ENCODE results near the gene SULT4A1. TPM values are rescaled to one million over a fixed set of nuclear protein-coding genes. Genes with fewer than 3 reads are reported as not detected.

Gene SULT4A1
- total RNA-seq, 2 experiments from 2014 or later: not detected

DNA sequence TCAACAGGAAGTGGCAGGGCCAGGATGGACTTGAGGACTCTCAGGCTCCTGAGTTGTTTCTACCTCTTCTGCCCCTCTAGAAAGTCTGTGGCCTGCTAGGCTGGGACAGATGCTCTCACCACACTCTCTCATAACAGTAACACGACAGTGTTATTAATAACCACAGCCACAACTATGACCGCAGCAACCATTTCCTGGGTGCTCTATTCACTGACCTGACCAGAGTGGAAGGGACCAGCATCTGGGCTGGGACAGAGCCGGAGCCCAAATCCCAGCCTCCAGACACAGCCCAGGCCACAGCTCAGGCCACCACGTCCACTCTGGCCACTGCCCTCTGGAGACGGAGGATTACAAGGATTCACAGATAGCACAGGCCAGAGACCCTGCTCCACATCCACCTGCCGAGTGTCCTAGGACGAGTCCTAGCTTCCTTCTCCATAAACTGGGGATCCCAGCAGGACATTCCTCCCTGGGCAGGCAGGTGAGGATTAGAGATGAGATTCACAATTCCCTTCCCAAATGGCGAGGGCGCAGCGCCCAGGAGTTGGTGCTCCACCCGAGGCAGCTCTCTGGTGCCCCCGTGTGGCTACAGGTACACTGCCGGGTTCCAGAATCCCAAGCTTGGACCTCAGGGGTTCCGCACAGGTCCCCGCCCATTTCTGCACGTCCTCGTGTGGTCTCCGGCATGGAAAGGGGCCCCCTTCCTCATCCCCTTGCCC is 22.4 kb upstream of the SULT4A1 start:
- DNase-seq: peak; percentile 59
- ChIA-PET POLR2A (no interaction called here), CTCF (interaction anchor here (0.6 to 2.3 kb wide), 16 partner anchors 8 to 1071 kb away, joined by 3 to 14 read pairs (median 4); no protein-coding TSS in a partner anchor)
- no peak overlapping the region for H3K4me3 Mint-ChIP-seq
- H3K4me1 Mint-ChIP-seq (ENCODE audit: low read depth): no peaks in the 10 kb centered on the region
- no peaks in the 10 kb centered on the region for H3K36me3 Mint-ChIP-seq
- intact Hi-C loops (cut with micrococcal nuclease): no loop called here
- no peak overlapping the region for H3K27ac Mint-ChIP-seq
- H3K9me3 Mint-ChIP-seq: no peaks in the 10 kb centered on the region
- H3K27me3 Mint-ChIP-seq: peaks cover 29% of the 10 kb centered on the region

DNA sequence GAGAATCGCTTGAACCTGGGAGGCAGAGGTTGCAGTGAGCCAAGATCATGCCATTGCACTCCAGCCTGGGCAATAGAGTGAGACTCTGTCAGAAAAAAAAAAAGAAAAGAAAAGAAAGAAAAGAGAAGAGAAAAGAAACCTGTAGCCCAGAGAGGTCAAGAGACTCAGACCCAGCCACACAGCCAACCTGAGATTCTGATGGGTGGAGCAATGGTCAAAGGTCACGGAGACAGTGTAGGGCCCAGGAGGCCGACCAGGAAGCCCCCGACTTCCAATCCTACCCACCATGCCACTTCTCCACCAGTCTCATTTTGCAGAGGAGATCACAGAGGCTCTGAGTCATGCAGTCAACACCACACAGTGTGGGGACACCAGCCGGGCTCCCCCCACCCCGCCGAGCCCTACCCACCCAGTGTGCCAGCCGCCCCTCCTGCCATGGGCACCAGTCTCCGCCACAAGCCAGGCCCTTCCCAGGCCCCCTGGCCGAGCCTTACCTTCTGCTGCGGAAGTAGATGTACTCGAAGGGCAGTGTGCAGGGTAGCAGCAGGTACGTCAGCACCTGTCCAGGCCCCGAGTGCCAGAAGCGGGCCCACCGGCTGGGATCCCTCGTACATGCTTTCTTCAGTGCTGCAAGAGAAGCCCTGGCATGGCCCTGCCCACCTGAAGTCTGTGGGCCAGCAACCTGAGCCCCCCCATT is 21.6 kb upstream of the SULT4A1 start:
- DNase-seq: no peak
- Mint-ChIP-seq H3K27ac (no peak overlapping the region), H3K27me3 (peaks cover 28% of the 10 kb centered on the region), H3K9me3 (no peaks in the 10 kb centered on the region), H3K36me3 (no peaks in the 10 kb centered on the region), H3K4me1 (ENCODE audit: low read depth) (no peaks in the 10 kb centered on the region), H3K4me3 (no peak overlapping the region)
- POLR2A ChIA-PET: no interaction called here
- intact Hi-C loops (cut with micrococcal nuclease): loop anchor here (1.0 kb wide), 1 partner anchor 62 kb away; no protein-coding TSS in a partner anchor
- CTCF ChIA-PET: interaction anchor here (0.6 to 2.3 kb wide), 26 partner anchors 8 to 743 kb away, joined by 3 to 39 read pairs (median 4); no protein-coding TSS in a partner anchor

DNA sequence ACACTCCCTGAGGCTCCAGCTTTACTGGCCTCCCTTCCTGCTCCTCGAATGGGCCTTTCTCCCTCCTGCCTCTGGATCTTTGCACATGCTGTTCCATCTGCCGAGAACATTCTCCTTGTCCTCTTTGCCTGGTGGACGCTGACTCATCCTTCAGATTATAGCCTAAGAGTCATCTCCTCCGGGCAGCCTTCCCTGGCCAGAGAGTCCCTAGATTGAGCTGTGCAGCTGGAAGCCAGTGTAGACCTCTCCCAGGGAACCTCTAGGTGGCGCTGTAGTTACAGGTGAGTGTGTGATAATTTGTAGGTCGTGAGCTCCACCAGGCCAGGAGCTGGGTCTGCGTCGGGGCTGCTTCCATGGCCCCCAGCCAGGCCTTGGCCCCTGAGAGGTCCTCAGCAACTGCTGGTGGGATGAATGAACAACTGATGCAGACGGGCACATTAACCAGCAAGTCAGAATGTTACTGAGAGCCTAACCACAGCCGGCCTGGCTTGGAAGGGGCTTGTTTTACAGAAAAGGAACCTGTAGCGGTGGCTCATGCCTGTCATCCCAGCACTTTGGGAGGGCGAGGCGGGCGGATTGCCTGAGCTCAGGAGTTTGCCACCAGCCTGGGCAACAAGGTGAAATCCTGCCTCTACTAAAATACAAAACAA is 20.8 kb upstream of the SULT4A1 start:
- no peaks in the 10 kb centered on the region for H3K36me3 Mint-ChIP-seq
- H3K27me3 Mint-ChIP-seq: peaks cover 29% of the 10 kb centered on the region
- no peaks in the 10 kb centered on the region for H3K9me3 Mint-ChIP-seq
- ChIA-PET POLR2A (no interaction called here), CTCF (interaction anchor here (0.6 to 2.3 kb wide), 23 partner anchors 11 to 744 kb away, joined by 3 to 39 read pairs (median 3); partner anchors contain the start of gene SULT4A1)
- no peaks in the 10 kb centered on the region for H3K4me1 Mint-ChIP-seq (ENCODE audit: low read depth)
- peak; percentile 64 for DNase-seq
- H3K27ac Mint-ChIP-seq: no peak overlapping the region
- intact Hi-C loops (cut with micrococcal nuclease): loop anchor here (1.0 kb wide), 1 partner anchor 63 kb away; no protein-coding TSS in a partner anchor
- no peak overlapping the region for H3K4me3 Mint-ChIP-seq

DNA sequence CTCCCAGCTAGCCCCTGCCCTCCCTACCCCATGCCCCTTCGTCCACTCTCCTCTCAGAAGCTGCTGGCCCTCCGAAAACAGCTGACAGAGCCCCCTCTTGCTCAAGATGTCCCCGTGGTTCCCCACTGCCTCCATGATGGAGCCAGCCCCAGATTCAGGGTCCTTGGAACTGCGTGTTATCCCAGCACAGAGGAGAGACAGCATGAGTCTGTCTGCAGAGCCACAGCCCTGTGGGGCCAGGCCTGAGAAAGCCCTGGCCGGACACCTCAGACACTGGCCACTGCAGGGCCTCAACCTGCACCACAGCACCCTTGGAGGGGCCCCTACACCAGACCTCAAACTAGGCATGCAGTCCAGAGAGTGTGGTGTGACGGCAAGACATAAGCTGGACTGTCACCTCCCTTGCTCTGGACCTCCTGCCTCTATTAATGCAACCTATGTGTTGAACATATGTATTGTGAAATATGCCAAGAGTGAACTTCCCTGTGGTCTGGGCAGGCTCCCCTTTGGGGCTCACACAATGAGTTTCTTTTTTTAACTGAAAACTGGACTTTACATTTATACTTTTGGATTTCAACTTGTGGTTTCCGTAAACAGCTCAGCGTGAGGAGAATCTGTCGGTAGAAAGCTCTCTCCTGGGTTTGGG is 19.9 kb upstream of the SULT4A1 start:
- Mint-ChIP-seq H3K4me1 (ENCODE audit: low read depth) (no peaks in the 10 kb centered on the region), H3K36me3 (no peaks in the 10 kb centered on the region), H3K4me3 (no peak overlapping the region), H3K9me3 (no peaks in the 10 kb centered on the region), H3K27me3 (peaks cover 28% of the 10 kb centered on the region), H3K27ac (no peak overlapping the region)
- ChIA-PET CTCF (interaction anchor here (0.8 to 2.3 kb wide), 15 partner anchors 15 to 745 kb away, joined by 3 to 39 read pairs (median 4); partner anchors contain the start of gene SULT4A1), POLR2A (no interaction called here)
- intact Hi-C loops (cut with micrococcal nuclease): no loop called here
- no peak for DNase-seq

DNA sequence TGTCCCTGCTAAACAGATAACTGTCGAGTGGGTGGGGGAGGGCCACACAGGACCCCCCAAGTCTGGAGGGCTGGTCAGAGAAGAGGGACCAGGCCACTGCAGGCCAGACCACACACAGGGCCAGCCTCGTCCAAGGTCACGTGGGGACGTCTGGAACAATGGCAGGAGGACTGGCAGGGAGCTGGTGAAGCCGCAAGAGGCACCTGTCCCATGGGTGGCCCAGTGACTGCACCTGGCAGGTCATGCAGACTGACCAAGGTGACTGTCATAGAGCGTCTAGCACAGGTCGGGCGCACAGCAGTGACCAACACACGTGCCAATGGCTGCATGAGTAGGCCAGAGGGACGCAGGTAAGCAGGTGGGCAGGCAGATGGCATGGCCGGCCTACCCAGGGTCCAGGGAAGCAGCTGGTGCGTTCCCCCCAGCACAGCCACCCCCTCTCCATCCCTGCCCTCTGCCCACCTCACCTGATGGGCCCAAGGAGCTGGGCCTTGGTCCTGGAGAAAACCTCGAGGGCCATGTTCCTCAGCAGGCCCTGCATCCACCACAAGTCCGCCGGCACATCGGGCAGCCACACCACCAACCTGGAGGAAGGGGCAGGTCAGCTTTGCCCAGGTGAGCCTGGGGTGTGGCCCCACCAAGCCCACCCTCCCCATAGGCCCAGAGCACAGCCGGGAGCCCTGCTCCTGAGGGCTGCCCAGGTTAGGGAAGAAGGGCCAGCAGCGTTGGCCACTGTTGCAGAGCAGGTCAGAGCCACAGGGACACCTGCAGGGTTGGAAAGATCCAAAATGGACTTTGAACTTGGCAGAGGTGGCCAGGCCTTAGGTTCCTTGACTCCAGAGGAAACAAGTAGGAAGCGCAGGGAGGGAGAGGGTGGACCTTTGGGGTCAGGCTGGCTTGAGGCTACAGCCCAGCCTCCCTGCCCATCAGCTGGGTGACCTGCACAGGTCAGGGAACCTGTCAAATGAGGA is 19.1 kb upstream of the SULT4A1 start:
- CTCF ChIA-PET: interaction anchor here (2.3 kb wide), 1 partner anchor 64 kb away, joined by 39 read pairs; no protein-coding TSS in a partner anchor
- Mint-ChIP-seq H3K4me3 (no peak overlapping the region), H3K9me3 (no peaks in the 10 kb centered on the region), H3K27ac (no peak overlapping the region), H3K27me3 (peaks cover 25% of the 10 kb centered on the region), H3K4me1 (ENCODE audit: low read depth) (no peaks in the 10 kb centered on the region), H3K36me3 (no peaks in the 10 kb centered on the region)
- intact Hi-C loops (cut with micrococcal nuclease): no loop called here
- no peak for DNase-seq
- POLR2A ChIA-PET: no interaction called here

DNA sequence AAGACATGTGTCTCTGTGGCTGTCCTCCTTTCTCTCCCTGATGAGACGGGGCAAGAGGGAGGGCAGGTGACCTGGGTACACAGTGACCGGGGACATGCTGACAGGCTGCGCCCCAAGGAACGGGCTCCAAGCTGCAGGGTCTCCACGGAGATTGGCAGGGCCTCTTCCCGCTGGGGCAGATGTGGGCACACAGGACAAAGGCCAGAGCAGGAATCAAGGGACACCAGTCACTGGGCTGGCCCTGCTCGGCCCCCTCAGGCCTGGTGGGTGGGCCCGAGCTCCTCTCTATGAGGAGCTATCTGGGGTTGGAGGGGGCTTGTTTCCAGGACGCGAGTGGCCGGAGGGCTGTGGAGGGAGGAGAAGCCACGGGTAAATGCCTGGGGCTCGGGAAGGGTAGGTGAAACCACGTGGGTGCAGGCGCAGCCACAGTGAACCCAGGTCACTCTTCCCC is 18.3 kb upstream of the SULT4A1 start:
- no peak for DNase-seq
- Mint-ChIP-seq H3K4me3 (no peak overlapping the region), H3K36me3 (no peaks in the 10 kb centered on the region), H3K27ac (no peak overlapping the region), H3K9me3 (no peaks in the 10 kb centered on the region), H3K27me3 (peaks cover 23% of the 10 kb centered on the region), H3K4me1 (ENCODE audit: low read depth) (no peaks in the 10 kb centered on the region)
- CTCF ChIA-PET: no interaction called here
- POLR2A ChIA-PET: no interaction called here
- intact Hi-C loops (cut with micrococcal nuclease): no loop called here

DNA sequence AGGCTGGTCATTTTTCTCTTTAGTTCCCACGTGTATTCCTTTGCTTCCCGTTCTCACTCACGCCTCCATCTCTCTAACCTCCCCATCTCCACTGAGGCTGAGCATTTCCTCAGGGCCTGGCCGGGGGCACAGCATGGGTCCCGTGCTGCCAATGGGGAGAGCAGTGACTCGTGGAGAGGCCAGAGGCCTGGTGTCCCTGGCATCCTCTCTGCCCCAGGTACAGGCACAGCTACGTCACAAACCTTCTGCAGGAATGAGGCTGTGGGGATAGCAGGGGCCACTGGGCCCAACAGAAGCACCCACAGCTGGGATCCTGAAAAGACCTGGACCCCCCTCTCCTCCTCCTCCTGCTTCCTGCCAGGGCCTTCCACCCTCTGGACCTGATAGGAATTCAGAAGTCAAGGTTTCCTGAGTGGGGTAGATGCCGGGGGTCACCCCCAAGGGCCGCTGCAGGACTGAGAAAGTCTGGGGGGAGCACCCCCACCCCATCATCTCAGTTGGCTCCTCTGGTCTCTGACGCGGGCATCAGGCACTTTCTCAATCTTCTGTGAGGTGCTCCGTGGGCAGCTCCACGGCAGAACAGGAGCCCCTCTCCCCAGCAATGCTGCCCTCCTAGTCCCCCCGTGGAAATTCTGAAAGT is 17.7 kb upstream of the SULT4A1 start:
- Mint-ChIP-seq H3K4me1 (ENCODE audit: low read depth) (no peaks in the 10 kb centered on the region), H3K4me3 (no peak overlapping the region), H3K27ac (no peak overlapping the region), H3K9me3 (no peaks in the 10 kb centered on the region), H3K27me3 (peaks cover 23% of the 10 kb centered on the region), H3K36me3 (no peaks in the 10 kb centered on the region)
- intact Hi-C loops (cut with micrococcal nuclease): no loop called here
- POLR2A ChIA-PET: no interaction called here
- CTCF ChIA-PET: no interaction called here
- DNase-seq: no peak

DNA sequence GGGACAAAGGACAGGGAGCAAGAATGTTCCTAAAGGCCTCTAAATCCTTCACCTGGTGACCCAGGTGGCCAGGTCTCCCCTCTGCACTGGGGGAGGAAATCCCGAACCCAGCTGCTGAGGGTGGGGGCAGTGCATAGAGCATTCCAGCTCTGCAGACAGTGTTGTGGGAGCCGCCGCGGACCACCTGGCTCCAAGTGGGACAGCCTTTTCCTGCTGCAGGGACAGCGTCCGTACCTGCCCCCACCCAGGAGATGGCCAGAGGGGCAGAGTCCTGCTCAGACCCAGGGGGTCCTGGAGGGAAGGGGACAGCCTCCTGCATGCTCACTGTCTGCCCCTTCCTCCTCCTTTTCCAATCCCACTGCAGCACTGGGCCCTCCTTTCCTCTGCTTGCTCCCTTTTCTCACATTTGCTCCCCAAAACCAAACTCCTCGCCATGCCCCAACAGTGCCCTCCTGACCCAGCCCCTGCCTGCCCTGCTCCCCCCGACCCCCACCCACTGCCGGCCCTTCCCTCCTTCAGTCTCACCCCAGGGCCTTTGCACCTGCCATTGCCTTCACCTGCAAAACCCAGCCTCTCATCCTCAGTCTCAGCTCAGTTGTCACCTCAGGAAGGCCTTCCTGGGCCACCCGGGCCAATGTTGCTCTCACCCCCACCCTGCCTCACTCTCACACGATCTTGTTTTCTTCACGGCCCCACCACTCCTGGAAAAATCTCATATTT is 16.7 kb upstream of the SULT4A1 start:
- H3K27me3 Mint-ChIP-seq: peaks cover 26% of the 10 kb centered on the region
- DNase-seq: no peak
- no peak overlapping the region for H3K4me3 Mint-ChIP-seq
- no peaks in the 10 kb centered on the region for H3K4me1 Mint-ChIP-seq (ENCODE audit: low read depth)
- H3K27ac Mint-ChIP-seq: no peak overlapping the region
- no peaks in the 10 kb centered on the region for H3K36me3 Mint-ChIP-seq
- intact Hi-C loops (cut with micrococcal nuclease): no loop called here
- no peaks in the 10 kb centered on the region for H3K9me3 Mint-ChIP-seq
- CTCF ChIA-PET: interaction anchor here (0.7 kb wide), 1 partner anchor 67 kb away, joined by 3 read pairs; no protein-coding TSS in a partner anchor
- POLR2A ChIA-PET: no interaction called here

DNA sequence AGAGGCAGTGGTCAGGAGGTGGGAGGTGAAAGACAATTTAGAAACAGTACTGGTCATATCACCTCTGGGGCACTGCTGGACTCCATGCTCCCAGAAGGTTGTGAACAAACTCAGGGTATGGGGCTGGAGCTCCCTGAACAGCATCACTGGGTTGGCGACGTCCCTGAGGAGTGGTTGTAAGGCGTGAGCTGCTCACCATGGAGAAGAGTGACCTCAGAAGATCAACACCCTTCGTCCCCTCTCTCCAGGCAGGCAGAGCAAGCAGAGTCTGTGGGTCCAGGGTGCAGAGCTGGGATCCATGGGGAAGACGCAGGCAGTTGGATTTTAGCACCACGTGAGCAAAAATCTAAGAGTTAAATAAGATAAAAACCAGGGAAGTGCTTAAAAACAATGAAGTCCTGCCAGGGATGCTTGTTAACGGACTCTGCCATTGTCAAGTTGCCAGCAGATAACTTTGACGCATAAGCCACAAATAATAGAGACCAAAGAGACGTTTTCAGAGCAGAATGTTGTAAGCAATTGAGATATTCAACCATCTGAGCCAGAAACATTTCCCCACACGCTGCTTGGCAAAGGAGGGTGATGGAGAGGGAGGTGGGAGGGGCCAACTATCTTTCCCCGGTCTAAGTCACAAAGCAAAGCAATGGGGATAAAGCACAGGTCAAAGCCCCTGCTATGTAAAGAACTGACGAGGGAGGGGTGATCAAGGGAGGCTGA is 15.9 kb upstream of the SULT4A1 start:
- no peaks in the 10 kb centered on the region for H3K9me3 Mint-ChIP-seq
- no peak for DNase-seq
- POLR2A ChIA-PET: no interaction called here
- H3K4me3 Mint-ChIP-seq: no peak overlapping the region
- H3K27ac Mint-ChIP-seq: no peak overlapping the region
- no peaks in the 10 kb centered on the region for H3K36me3 Mint-ChIP-seq
- H3K4me1 Mint-ChIP-seq (ENCODE audit: low read depth): no peaks in the 10 kb centered on the region
- intact Hi-C loops (cut with micrococcal nuclease): no loop called here
- CTCF ChIA-PET: no interaction called here
- peaks cover 31% of the 10 kb centered on the region for H3K27me3 Mint-ChIP-seq

DNA sequence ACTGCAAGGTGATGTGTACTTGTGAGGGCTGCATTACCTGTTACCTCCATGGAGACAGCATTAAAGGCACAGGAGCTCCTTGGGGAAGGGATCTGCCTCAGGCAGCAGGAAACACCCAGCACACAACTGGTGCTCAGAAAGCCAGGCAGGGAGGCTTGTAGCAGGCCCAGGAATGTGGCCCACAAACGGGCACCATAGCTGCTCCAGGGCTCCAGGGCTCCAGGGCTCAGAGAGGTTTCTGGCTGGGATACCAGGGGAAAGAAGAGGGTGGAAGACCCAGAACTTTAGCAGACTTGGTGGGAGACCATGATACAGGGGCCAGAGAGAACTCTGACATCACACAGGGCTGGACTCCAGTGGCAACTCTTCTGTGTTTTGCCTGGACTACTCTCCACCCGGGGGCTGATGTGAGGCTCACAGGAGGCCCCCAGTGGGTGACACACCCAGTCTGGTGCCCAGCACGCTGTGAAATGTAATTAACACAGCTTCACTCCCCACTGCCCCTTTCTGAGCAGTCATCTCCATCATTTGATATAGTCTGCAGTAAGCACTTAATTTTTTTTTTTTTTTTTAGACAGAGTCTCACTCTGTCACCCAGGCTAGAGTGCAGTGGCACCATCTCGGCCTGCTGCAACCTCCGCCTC is 14.7 kb upstream of the SULT4A1 start:
- ChIA-PET POLR2A (no interaction called here), CTCF (interaction anchor here (2.0 kb wide), 1 partner anchor 8 kb away, joined by 8 read pairs; no protein-coding TSS in a partner anchor)
- no peaks in the 10 kb centered on the region for H3K36me3 Mint-ChIP-seq
- no peaks in the 10 kb centered on the region for H3K9me3 Mint-ChIP-seq
- no peak overlapping the region for H3K27ac Mint-ChIP-seq
- H3K27me3 Mint-ChIP-seq: peaks cover 27% of the 10 kb centered on the region
- DNase-seq: no peak
- H3K4me1 Mint-ChIP-seq (ENCODE audit: low read depth): no peaks in the 10 kb centered on the region
- intact Hi-C loops (cut with micrococcal nuclease): no loop called here
- H3K4me3 Mint-ChIP-seq: no peak overlapping the region
